B cell (primary cell): ENCODE results near the gene ABI3BP. TPM values are rescaled to one million over a fixed set of nuclear protein-coding genes. Genes with fewer than 3 reads are reported as not detected.

ENCODE experiments used
- ATAC-seq: fragments of 200-7000 bp; cut with Tn5 transposase; one replicate; pipeline ENCODE4 v1.10.0; 2021; ENCODE audit warnings: low read depth, mild to moderate bottlenecking, moderate number of reproducible peaks, moderate library complexity
- CTCF ChIA-PET: fragments of 350-600 bp; sonication (Branson Sonifier 250); formaldehyde crosslinking; loops from one replicate; lab custom pipeline; 2021; ENCODE audit warnings: antibody characterized with exemption, inconsistent platforms; lab: Charles Lee
- POLR2A ChIA-PET: fragments of 350-600 bp; sonication (Branson Sonifier 250); formaldehyde crosslinking; loops from one replicate; lab custom pipeline; 2021; ENCODE audit warnings: antibody characterized with exemption; lab: Charles Lee
- DNase-seq: peaks from one replicate; pipeline ENCODE4 v3.0.0; 2013
- H2AFZ ChIP-seq: 2 replicates; pipeline ENCODE4 v1.6.1; 2012; ENCODE audit warnings: mild to moderate bottlenecking, low read depth, low read length; ENCODE audit not compliant: insufficient read depth, poor library complexity, severe bottlenecking
- H3K27ac ChIP-seq, 2 donors: 1 replicate in 1 of 2; 2 replicates in 1 of 2; pipeline ENCODE4 v1.5.1; 2012 to 2013; ENCODE audit warnings: low read length in 2 of 2, mild to moderate bottlenecking in 2 of 2, moderate library complexity in 1 of 2
- H3K27me3 ChIP-seq, 4 experiments: fragments of 200-600 bp in 1 of 4; sonication (generic) in 1 of 4; replicated peaks in 1 of 4; 1 replicate in 2 of 4; 2 replicates in 2 of 4; pipeline versions ENCODE4 v1.6.1 to v1.7.0; 2013 to 2016; ENCODE audit warnings: low read length in 3 of 4, mild to moderate bottlenecking in 2 of 4, mixed read lengths in 1 of 4, moderate library complexity in 1 of 4; ENCODE audit not compliant: insufficient read depth in 4 of 4, control insufficient read depth in 3 of 4; ENCODE audit errors: control extremely low read depth in 1 of 4
- H3K36me3 ChIP-seq, 2 experiments: replicated peaks in 1 of 2; 1 replicate in 1 of 2; 2 replicates in 1 of 2; pipeline versions ENCODE4 v1.6.1 to v1.7.1; 2013; ENCODE audit warnings: low read length in 1 of 2; ENCODE audit not compliant: insufficient read depth in 2 of 2, control insufficient read depth in 1 of 2; ENCODE audit errors: control extremely low read depth in 1 of 2, extremely low read depth in 1 of 2
- H3K4me1 ChIP-seq, 2 donors: fragments of 200-600 bp in 1 of 2; sonication (generic) in 1 of 2; 1 replicate in 1 of 2; 2 replicates in 1 of 2; pipeline versions ENCODE4 v1.5.1 to v1.6.1; 2013 to 2017; ENCODE audit warnings: low read length in 2 of 2; ENCODE audit not compliant: control insufficient read depth in 2 of 2, insufficient read depth in 2 of 2
- H3K4me2 ChIP-seq: replicated peaks from 2 replicates; pipeline ENCODE3; 2012; ENCODE audit warnings: mild to moderate bottlenecking, low read depth, low read length; ENCODE audit not compliant: poor library complexity, severe bottlenecking
- H3K4me3 ChIP-seq, 5 experiments: fragments of 200-600 bp in 1 of 5; sonication (generic) in 1 of 5; 1 replicate in 3 of 5; 2 replicates in 2 of 5; pipeline versions ENCODE4 v1.5.1 to v1.7.0; 2011 to 2016; ENCODE audit warnings: low read length in 4 of 5, mild to moderate bottlenecking in 4 of 5, low read depth in 2 of 5, control low read depth in 1 of 5, moderate library complexity in 1 of 5; ENCODE audit not compliant: insufficient read depth in 1 of 5; ENCODE audit errors: control extremely low read depth in 1 of 5, extremely low read depth in 1 of 5
- H3K79me2 ChIP-seq: fragments of 200-600 bp; sonication (generic); one replicate; pipeline ENCODE4 v1.6.0; 2016; ENCODE audit warnings: low read length; ENCODE audit not compliant: control insufficient read depth, insufficient read depth
- H3K9ac ChIP-seq: fragments of 200-600 bp; sonication (generic); 2 replicates; pipeline ENCODE4 v1.6.1; 2017; ENCODE audit warnings: mild to moderate bottlenecking, low read length, moderate library complexity
- H3K9me3 ChIP-seq, 3 donors: one replicate each; pipeline versions ENCODE4 v1.6.1 to v1.7.1; 2013; ENCODE audit warnings: low read length in 2 of 3; ENCODE audit not compliant: control insufficient read depth in 2 of 3, insufficient read depth in 1 of 3; ENCODE audit errors: control extremely low read depth in 1 of 3
- H4K20me1 ChIP-seq: 2 replicates; pipeline ENCODE4 v1.6.0; 2012; ENCODE audit warnings: mild to moderate bottlenecking, low read length; ENCODE audit not compliant: insufficient read depth, control insufficient read depth, poor library complexity, severe bottlenecking
- H3K27ac Mint-ChIP-seq: one replicate; pipeline ENCODE4 v1.8.0; 2021; ENCODE audit warnings: mixed read lengths
- H3K27me3 Mint-ChIP-seq: one replicate; pipeline ENCODE4 v1.8.0; 2021; ENCODE audit warnings: mixed read lengths
- H3K4me1 Mint-ChIP-seq: one replicate; pipeline ENCODE4 v1.8.0; 2021; ENCODE audit warnings: mixed read lengths
- H3K4me3 Mint-ChIP-seq: one replicate; pipeline ENCODE4 v1.8.0; 2021; ENCODE audit warnings: mixed read lengths
- H3K9me3 Mint-ChIP-seq: one replicate; pipeline ENCODE4 v1.8.0; 2022; ENCODE audit warnings: mixed read lengths; ENCODE audit not compliant: insufficient read depth
- EZH2 ChIP-seq: IDR thresholded peaks from 2 replicates; pipeline ENCODE4 v1.6.1; 2012; ENCODE audit warnings: borderline replicate concordance, low read depth, mild to moderate bottlenecking, moderate library complexity, low read length; ENCODE audit not compliant: insufficient read depth, poor library complexity, severe bottlenecking
- WGBS: methylation state at CpG from one replicate; pipeline ENCODE4 v1.1.5; 2013; ENCODE audit warnings: missing lambda C conversion rate; ENCODE audit not compliant: insufficient coverage; 5-methylcytosine and 5-hydroxymethylcytosine counted together
- intact Hi-C: fragments of 100-400 bp; cut with micrococcal nuclease; formaldehyde crosslinking; loops from one replicate; pipeline ENCODE4 v1.10.0; 2022
- polyA plus RNA-seq: library from polyadenylated mRNA; depleted of rRNA; stranded (reverse); fragments of >200 nt; gene quantifications from 2 replicates; pipeline ENCODE4 v1.2.3, GENCODE V29; 2012
- total RNA-seq, 2 donors: library from RNA; stranded (reverse); fragments of 120-200 nt in 1 of 2; gene quantifications; 1 replicate in 1 of 2; 2 replicates in 1 of 2; pipeline versions ENCODE4 v1.2.3 to v1.2.4, GENCODE V29; 2013 to 2022
- TF ChIP-seq, protein P1 (sequence below): fragments of 200-600 bp; IDR thresholded peaks from one replicate; pipeline ENCODE4 v1.8.0; 2022; ENCODE audit warnings: antibody characterized with exemption, mild to moderate bottlenecking

The ABI3BP gene
- total and polyA plus RNA-seq, 2 donors (not counting 1 experiment from before 2014, with no cell fraction given), result not detected

GRCh38 chr3:100992231-100993012, 799 bp downstream of the ABI3BP start:
- no peaks in the 10 kb centered on the region for H3K4me1 Mint-ChIP-seq

DNA sequence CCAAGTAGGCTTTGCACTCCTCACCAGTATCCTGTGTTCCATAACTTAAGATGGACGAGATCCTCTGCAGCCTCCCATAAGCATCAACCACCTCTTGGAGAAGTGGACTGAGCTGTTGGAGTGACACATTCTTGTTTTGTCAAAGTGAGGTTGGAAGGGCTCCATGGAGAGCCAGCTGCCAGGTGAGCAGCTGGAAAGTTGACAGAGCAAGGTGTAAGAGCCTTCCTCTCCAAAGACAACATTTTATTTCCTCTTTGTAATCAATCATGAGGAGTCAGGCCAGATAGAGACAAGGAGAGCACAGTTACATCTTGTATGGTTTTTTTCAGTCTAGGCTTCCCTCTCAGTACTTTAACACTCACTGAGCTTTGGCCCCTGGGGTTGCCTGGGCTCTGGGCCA, 5.1 kb downstream of the ABI3BP start:
- no peak for ATAC-seq
- Mint-ChIP-seq H3K4me3 (no peak overlapping the region), H3K4me1 (no peaks in the 10 kb centered on the region), H3K27me3 (no peaks in the 10 kb centered on the region), H3K9me3 (no peaks in the 10 kb centered on the region), H3K27ac (no peak overlapping the region)
- no peaks in the 10 kb centered on the region for H3K4me1 ChIP-seq
- DNase-seq, result no peak
- no peak overlapping the region for H3K9ac ChIP-seq
- POLR2A ChIA-PET, result no interaction called here
- no peaks in the 10 kb centered on the region for H4K20me1 ChIP-seq
- H3K27me3 ChIP-seq, result no peaks in the 10 kb centered on the region
- intact Hi-C loops, result no loop called here
- H3K27ac ChIP-seq, result no peak overlapping the region
- H3K36me3 ChIP-seq, result no peaks in the 10 kb centered on the region
- no peak for TF ChIP-seq EZH2
- TF ChIP-seq, protein P1, sequence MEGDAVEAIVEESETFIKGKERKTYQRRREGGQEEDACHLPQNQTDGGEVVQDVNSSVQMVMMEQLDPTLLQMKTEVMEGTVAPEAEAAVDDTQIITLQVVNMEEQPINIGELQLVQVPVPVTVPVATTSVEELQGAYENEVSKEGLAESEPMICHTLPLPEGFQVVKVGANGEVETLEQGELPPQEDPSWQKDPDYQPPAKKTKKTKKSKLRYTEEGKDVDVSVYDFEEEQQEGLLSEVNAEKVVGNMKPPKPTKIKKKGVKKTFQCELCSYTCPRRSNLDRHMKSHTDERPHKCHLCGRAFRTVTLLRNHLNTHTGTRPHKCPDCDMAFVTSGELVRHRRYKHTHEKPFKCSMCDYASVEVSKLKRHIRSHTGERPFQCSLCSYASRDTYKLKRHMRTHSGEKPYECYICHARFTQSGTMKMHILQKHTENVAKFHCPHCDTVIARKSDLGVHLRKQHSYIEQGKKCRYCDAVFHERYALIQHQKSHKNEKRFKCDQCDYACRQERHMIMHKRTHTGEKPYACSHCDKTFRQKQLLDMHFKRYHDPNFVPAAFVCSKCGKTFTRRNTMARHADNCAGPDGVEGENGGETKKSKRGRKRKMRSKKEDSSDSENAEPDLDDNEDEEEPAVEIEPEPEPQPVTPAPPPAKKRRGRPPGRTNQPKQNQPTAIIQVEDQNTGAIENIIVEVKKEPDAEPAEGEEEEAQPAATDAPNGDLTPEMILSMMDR, result no peak
- WGBS, result no CpG with 5 or more reads among the region's 1 CpG
- no peak overlapping the region for H3K4me3 ChIP-seq
- no peak overlapping the region for H2AFZ ChIP-seq
- H3K4me2 ChIP-seq, result no peak overlapping the region
- CTCF ChIA-PET, result no interaction called here
- no peaks in the 10 kb centered on the region for H3K9me3 ChIP-seq
- no peaks in the 10 kb centered on the region for H3K79me2 ChIP-seq

More at GRCh38 chr3:100992231-100993012, 799 bp downstream of the ABI3BP start:
- Histone ChIP-seq H3K4me3 (no peak overlapping the region), H2AFZ (no peak overlapping the region), H3K4me1 (no peaks in the 10 kb centered on the region), H3K9me3 (no peaks in the 10 kb centered on the region), H4K20me1 (no peaks in the 10 kb centered on the region), H3K27ac (no peak overlapping the region), H3K79me2 (no peaks in the 10 kb centered on the region), H3K27me3 (no peaks in the 10 kb centered on the region), H3K9ac (no peak overlapping the region), H3K4me2 (no peak overlapping the region), H3K36me3 (no peaks in the 10 kb centered on the region)
- Mint-ChIP-seq H3K9me3 (no peaks in the 10 kb centered on the region), H3K27me3 (peaks cover 3% of the 10 kb centered on the region), H3K27ac (no peak overlapping the region), H3K4me3 (no peak overlapping the region)
- WGBS, result 50% methylated on average over 2 of the region's 3 CpGs
- ATAC-seq, result no peak
- CTCF ChIA-PET, result no interaction called here
- TF ChIP-seq, protein P1, result no peak
- TF ChIP-seq EZH2, result no peak
- no peak for DNase-seq
- intact Hi-C loops, result no loop called here
- POLR2A ChIA-PET, result no interaction called here
